HepG2 (cell line): ENCODE measurements around the gene MTA3. TPM values are rescaled to one million over a fixed set of nuclear protein-coding genes. Genes with fewer than 3 reads are reported as not detected.

ENCODE experiments used
- ATAC-seq: fragments of 200-7000 bp; cut with Tn5 transposase; 3 replicates; pipeline ENCODE4 v1.9.1; 2020; ENCODE audit warnings: mild to moderate bottlenecking, moderate library complexity
- BruUV-seq: library from RNA; stranded (reverse); fragments of 400-500 nt; replicated peaks from 2 replicates; lab custom pipeline; 2021; lab: Mats Ljungman, UMichigan
- CTCF ChIA-PET: fragments of 300-600 bp; formaldehyde crosslinking; extraction: SDS; loops from one replicate; lab custom pipeline; 2021; ENCODE audit warnings: low total read pairs, inconsistent platforms, low intra/inter-chr PET ratio; lab: Yijun Ruan, JAX
- POLR2A ChIA-PET: fragments of 350-600 bp; sonication (Branson Sonifier 250); formaldehyde crosslinking; loops from one replicate; lab custom pipeline; 2020; ENCODE audit warnings: antibody characterized with exemption, inconsistent platforms; lab: Yijun Ruan, JAX
- DNase-seq: peaks from one replicate; pipeline ENCODE4 v3.0.0-alpha.2; 2015; ENCODE audit warnings: low spot score
- FAIRE-seq: peaks from 3 replicates; lab custom pipeline; 2011; peaks lifted over from hg19 to GRCh38; lab: Jason Lieb, UNC
- H2AFZ ChIP-seq: one replicate; pipeline ENCODE4 v1.6.1; 2011; ENCODE audit warnings: low read length, inconsistent platforms
- H3K27ac ChIP-seq: fragments of 300-600 bp; 3 replicates; pipeline ENCODE4 v1.8.0; 2011; ENCODE audit warnings: mixed run types, mild to moderate bottlenecking, mixed read lengths, low read length, inconsistent platforms; ENCODE audit not compliant: insufficient read depth; ENCODE audit errors: extremely low read length
- H3K27me3 ChIP-seq, 2 experiments: fragments of 200-600 bp in 1 of 2; 2 replicates in 1 of 2; 3 replicates in 1 of 2; pipeline versions ENCODE4 v1.6.0 to v1.8.0; 2011; ENCODE audit warnings: low read length in 2 of 2, mild to moderate bottlenecking in 2 of 2, moderate library complexity in 2 of 2, inconsistent platforms in 1 of 2; ENCODE audit not compliant: insufficient read depth in 2 of 2, control insufficient read depth in 1 of 2
- H3K36me3 ChIP-seq, 2 experiments: fragments of 200-600 bp in 1 of 2; replicated peaks in 1 of 2; 2 replicates in 1 of 2; 3 replicates in 1 of 2; pipeline versions ENCODE4 v1.5.1 to v1.8.0; 2011; ENCODE audit warnings: low read length in 2 of 2, inconsistent platforms in 1 of 2; ENCODE audit not compliant: insufficient read depth in 2 of 2, control insufficient read depth in 1 of 2
- H3K4me1 ChIP-seq: 2 replicates; pipeline ENCODE4 v1.5.1; 2012; ENCODE audit warnings: low read length, inconsistent platforms; ENCODE audit not compliant: insufficient read depth
- H3K4me2 ChIP-seq: 2 replicates; pipeline ENCODE4 v1.6.0; 2011; ENCODE audit warnings: low read depth, low read length, inconsistent platforms
- H3K4me3 ChIP-seq, 3 experiments: fragments of 200-600 bp in 1 of 3; sonication (generic), shearing (Covaris generic) in 1 of 3; replicated peaks in 1 of 3; 2 replicates each; pipeline ENCODE4 v1.5.1; 2011 to 2016; ENCODE audit warnings: low read length in 3 of 3, inconsistent platforms in 2 of 3, low read depth in 2 of 3, mild to moderate bottlenecking in 2 of 3, control low read depth in 1 of 3, mixed read lengths in 1 of 3; ENCODE audit not compliant: insufficient read depth in 1 of 3
- H3K79me2 ChIP-seq: one replicate; pipeline ENCODE4 v1.6.1; 2011; ENCODE audit warnings: low read length, inconsistent platforms; ENCODE audit not compliant: insufficient read depth
- H3K9ac ChIP-seq: 2 replicates; pipeline ENCODE4 v1.6.0; 2011; ENCODE audit warnings: mild to moderate bottlenecking, low read depth, low read length, inconsistent platforms; ENCODE audit not compliant: insufficient read depth
- H3K9me3 ChIP-seq: 2 replicates; pipeline ENCODE4 v1.5.1; 2012; ENCODE audit warnings: mild to moderate bottlenecking, low read length
- H4K20me1 ChIP-seq: 2 replicates; pipeline ENCODE4 v1.6.0; 2011; ENCODE audit warnings: inconsistent platforms, mild to moderate bottlenecking, low read length, moderate library complexity; ENCODE audit not compliant: insufficient read depth
- CBX5 ChIP-seq: sonication (generic); formaldehyde crosslinking; IDR thresholded peaks from 2 replicates; pipeline ENCODE4 v1.4.0; 2020; ENCODE audit warnings: missing genetic modification reagents, borderline replicate concordance
- FLYWCH1 ChIP-seq: sonication (generic); formaldehyde crosslinking; IDR thresholded peaks from 2 replicates; pipeline ENCODE4 v1.8.1; 2023; ENCODE audit warnings: mild to moderate bottlenecking, missing genetic modification reagents
- HHEX ChIP-seq: IDR thresholded peaks from 2 replicates; pipeline ENCODE4 v1.6.1; 2016; ENCODE audit warnings: control low read depth
- IRF2 ChIP-seq: IDR thresholded peaks from 2 replicates; pipeline ENCODE4 v1.6.1; 2018; ENCODE audit warnings: missing genetic modification reagents, missing compliant biosample characterization
- MZF1 ChIP-seq: sonication (generic); formaldehyde crosslinking; IDR thresholded peaks from 2 replicates; pipeline ENCODE4 v1.8.1; 2023; ENCODE audit warnings: mild to moderate bottlenecking, missing genetic modification reagents, borderline replicate concordance
- NFATC3 ChIP-seq: sonication (generic); formaldehyde crosslinking; IDR thresholded peaks from 2 replicates; pipeline ENCODE4 v1.5.1; 2020; ENCODE audit warnings: mild to moderate bottlenecking, missing genetic modification reagents
- PLRG1 ChIP-seq: fragments of 450-650 bp; conservative IDR thresholded peaks from 2 replicates; pipeline ENCODE4 v1.6.1; 2016
- ZNF7 ChIP-seq: IDR thresholded peaks from 2 replicates; pipeline ENCODE4 v1.6.1; 2016; ENCODE audit warnings: missing biosample characterization, missing genetic modification reagents
- ZNF841 ChIP-seq: sonication (generic); formaldehyde crosslinking; IDR thresholded peaks from 2 replicates; pipeline ENCODE4 v1.8.1; 2023; ENCODE audit warnings: missing genetic modification reagents, borderline replicate concordance
- WGBS: methylation state at CpG from one replicate; pipeline ENCODE4 v1.1.6; 2017; ENCODE audit warnings: low lambda C conversion rate; 5-methylcytosine and 5-hydroxymethylcytosine counted together
- in situ Hi-C: cut with HindIII; loops from 2 replicates; pipeline ENCODE4 v1.10.0; 2017; ENCODE audit warnings: low pct_unique_long_range_greater_than_20kb; ENCODE audit not compliant: extremely low pct_ligation_motif_present
- intact Hi-C: fragments of 100-400 bp; cut with micrococcal nuclease; formaldehyde crosslinking; loops from one replicate; pipeline ENCODE4 v1.10.0; 2022; ENCODE audit not compliant: unreplicated experiment
- polyA plus RNA-seq, 8 experiments: library from polyadenylated mRNA; depleted of rRNA in 3 of 8; stranded (reverse) in 7 of 8; unstranded in 1 of 8; fragments of >200 nt; fragmentation: Illumina TruSeq in 4 of 8; extraction: Trizol in 4 of 8; gene quantifications; 2 replicates each; pipeline versions ENCODE4 v1.2.1 to v1.2.3, GENCODE V29; 2011 to 2016; ENCODE audit warnings: low read depth in 4 of 8, missing spikeins in 1 of 8, mixed read lengths in 1 of 8; ENCODE audit not compliant: insufficient read depth in 1 of 8
- total RNA-seq, 5 experiments: library from RNA; depleted of rRNA; stranded (reverse); fragments of >200 nt; fragmentation: Illumina TruSeq; extraction: Trizol; gene quantifications; 2 replicates each; pipeline ENCODE4 v1.2.3, GENCODE V29; 2016; ENCODE audit warnings: low read depth in 1 of 5
- TF ChIP-seq, protein P1 (sequence below): sonication (generic); formaldehyde crosslinking; IDR thresholded peaks from 2 replicates; pipeline ENCODE4 v1.5.0; 2020; ENCODE audit warnings: mild to moderate bottlenecking, missing genetic modification reagents, moderate library complexity
- TF ChIP-seq, protein P2 (sequence below): sonication (generic); formaldehyde crosslinking; IDR thresholded peaks from 2 replicates; pipeline ENCODE4 v1.4.0; 2020; ENCODE audit warnings: mild to moderate bottlenecking, low read depth, missing genetic modification reagents
- TF ChIP-seq, protein P3 (sequence below): sonication (generic); formaldehyde crosslinking; IDR thresholded peaks from 2 replicates; pipeline ENCODE4 v1.5.0; 2020; ENCODE audit warnings: mild to moderate bottlenecking, missing genetic modification reagents, borderline replicate concordance

The MTA3 gene
- total and polyA plus RNA-seq, 2 of the 13 experiments (the other 11 are each of a cell fraction or from before 2014, with no cell fraction given): 48.8 to 77.8 TPM

DNA sequence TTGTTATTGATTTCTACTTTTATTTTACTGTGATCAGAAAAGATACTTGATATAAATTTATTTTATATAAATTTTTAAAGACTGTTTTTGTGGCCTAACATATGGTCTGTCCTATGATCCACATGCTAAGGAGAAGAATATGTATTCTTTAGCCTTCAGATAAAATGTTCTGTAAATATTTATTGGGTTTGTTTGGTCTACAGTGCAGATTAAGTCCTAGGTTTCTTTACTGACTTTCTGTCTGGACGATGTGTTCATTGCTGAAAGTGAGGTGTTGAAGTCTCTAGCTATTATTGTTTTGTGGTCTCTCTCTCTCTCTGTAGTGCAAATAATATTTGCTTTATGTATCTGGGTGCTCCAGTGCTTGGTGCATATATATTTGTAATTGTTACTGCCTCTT, 165.4 kb downstream of the MTA3 start:
- intact Hi-C loops: no loop called here
- in situ Hi-C loops: no loop called here
- FAIRE-seq: no peak
- Histone ChIP-seq H3K79me2 (no peaks in the 10 kb centered on the region), H3K4me3 (no peak overlapping the region), H4K20me1 (no peaks in the 10 kb centered on the region), H3K27ac (no peak overlapping the region), H3K36me3 (no peaks in the 10 kb centered on the region), H3K27me3 (no peaks in the 10 kb centered on the region), H3K9me3 (peaks cover 7% of the 10 kb centered on the region), H3K4me1 (peaks cover 10% of the 10 kb centered on the region), H3K9ac (no peak overlapping the region), H2AFZ (no peak overlapping the region), H3K4me2 (no peak overlapping the region)
- no peak for DNase-seq
- CTCF ChIA-PET: no interaction called here
- POLR2A ChIA-PET: no interaction called here
- WGBS: 94% methylated on average over 1 of the region's 1 CpG
- no peak for ATAC-seq
- BruUV-seq: no TSS peak
- TF ChIP-seq PLRG1 (no peak), IRF2 (no peak), FLYWCH1 (CRISPR knock-in tag) (no peak), ZNF7 (no peak), NFATC3 (CRISPR knock-in tag) (no peak), MZF1 (CRISPR knock-in tag) (no peak), ZNF841 (no peak), CBX5 (CRISPR knock-in tag) (no peak), HHEX (no peak)
- TF ChIP-seq, protein P1, sequence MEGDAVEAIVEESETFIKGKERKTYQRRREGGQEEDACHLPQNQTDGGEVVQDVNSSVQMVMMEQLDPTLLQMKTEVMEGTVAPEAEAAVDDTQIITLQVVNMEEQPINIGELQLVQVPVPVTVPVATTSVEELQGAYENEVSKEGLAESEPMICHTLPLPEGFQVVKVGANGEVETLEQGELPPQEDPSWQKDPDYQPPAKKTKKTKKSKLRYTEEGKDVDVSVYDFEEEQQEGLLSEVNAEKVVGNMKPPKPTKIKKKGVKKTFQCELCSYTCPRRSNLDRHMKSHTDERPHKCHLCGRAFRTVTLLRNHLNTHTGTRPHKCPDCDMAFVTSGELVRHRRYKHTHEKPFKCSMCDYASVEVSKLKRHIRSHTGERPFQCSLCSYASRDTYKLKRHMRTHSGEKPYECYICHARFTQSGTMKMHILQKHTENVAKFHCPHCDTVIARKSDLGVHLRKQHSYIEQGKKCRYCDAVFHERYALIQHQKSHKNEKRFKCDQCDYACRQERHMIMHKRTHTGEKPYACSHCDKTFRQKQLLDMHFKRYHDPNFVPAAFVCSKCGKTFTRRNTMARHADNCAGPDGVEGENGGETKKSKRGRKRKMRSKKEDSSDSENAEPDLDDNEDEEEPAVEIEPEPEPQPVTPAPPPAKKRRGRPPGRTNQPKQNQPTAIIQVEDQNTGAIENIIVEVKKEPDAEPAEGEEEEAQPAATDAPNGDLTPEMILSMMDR (CRISPR knock-in tag): no peak
- TF ChIP-seq, protein P2, sequence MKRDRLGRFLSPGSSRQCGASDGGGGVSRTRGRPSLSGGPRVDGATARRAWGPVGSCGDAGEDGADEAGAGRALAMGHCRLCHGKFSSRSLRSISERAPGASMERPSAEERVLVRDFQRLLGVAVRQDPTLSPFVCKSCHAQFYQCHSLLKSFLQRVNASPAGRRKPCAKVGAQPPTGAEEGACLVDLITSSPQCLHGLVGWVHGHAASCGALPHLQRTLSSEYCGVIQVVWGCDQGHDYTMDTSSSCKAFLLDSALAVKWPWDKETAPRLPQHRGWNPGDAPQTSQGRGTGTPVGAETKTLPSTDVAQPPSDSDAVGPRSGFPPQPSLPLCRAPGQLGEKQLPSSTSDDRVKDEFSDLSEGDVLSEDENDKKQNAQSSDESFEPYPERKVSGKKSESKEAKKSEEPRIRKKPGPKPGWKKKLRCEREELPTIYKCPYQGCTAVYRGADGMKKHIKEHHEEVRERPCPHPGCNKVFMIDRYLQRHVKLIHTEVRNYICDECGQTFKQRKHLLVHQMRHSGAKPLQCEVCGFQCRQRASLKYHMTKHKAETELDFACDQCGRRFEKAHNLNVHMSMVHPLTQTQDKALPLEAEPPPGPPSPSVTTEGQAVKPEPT: no peak
- TF ChIP-seq, protein P3, sequence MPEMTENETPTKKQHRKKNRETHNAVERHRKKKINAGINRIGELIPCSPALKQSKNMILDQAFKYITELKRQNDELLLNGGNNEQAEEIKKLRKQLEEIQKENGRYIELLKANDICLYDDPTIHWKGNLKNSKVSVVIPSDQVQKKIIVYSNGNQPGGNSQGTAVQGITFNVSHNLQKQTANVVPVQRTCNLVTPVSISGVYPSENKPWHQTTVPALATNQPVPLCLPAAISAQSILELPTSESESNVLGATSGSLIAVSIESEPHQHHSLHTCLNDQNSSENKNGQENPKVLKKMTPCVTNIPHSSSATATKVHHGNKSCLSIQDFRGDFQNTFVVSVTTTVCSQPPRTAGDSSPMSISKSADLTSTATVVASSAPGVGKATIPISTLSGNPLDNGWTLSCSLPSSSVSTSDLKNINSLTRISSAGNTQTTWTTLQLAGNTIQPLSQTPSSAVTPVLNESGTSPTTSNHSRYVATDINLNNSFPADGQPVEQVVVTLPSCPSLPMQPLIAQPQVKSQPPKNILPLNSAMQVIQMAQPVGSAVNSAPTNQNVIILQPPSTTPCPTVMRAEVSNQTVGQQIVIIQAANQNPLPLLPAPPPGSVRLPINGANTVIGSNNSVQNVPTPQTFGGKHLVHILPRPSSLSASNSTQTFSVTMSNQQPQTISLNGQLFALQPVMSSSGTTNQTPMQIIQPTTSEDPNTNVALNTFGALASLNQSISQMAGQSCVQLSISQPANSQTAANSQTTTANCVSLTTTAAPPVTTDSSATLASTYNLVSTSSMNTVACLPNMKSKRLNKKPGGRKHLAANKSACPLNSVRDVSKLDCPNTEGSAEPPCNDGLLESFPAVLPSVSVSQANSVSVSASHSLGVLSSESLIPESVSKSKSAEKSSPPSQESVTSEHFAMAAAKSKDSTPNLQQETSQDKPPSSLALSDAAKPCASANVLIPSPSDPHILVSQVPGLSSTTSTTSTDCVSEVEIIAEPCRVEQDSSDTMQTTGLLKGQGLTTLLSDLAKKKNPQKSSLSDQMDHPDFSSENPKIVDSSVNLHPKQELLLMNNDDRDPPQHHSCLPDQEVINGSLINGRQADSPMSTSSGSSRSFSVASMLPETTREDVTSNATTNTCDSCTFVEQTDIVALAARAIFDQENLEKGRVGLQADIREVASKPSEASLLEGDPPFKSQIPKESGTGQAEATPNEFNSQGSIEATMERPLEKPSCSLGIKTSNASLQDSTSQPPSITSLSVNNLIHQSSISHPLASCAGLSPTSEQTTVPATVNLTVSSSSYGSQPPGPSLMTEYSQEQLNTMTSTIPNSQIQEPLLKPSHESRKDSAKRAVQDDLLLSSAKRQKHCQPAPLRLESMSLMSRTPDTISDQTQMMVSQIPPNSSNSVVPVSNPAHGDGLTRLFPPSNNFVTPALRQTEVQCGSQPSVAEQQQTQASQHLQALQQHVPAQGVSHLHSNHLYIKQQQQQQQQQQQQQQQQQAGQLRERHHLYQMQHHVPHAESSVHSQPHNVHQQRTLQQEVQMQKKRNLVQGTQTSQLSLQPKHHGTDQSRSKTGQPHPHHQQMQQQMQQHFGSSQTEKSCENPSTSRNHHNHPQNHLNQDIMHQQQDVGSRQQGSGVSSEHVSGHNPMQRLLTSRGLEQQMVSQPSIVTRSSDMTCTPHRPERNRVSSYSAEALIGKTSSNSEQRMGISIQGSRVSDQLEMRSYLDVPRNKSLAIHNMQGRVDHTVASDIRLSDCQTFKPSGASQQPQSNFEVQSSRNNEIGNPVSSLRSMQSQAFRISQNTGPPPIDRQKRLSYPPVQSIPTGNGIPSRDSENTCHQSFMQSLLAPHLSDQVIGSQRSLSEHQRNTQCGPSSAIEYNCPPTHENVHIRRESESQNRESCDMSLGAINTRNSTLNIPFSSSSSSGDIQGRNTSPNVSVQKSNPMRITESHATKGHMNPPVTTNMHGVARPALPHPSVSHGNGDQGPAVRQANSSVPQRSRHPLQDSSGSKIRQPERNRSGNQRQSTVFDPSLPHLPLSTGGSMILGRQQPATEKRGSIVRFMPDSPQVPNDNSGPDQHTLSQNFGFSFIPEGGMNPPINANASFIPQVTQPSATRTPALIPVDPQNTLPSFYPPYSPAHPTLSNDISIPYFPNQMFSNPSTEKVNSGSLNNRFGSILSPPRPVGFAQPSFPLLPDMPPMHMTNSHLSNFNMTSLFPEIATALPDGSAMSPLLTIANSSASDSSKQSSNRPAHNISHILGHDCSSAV (CRISPR knock-in tag): no peak
